GM18508 (cell line): ENCODE data around the gene DFFA.
"Not testable (repeated sequence)": the region's sequence is repeated elsewhere in the genome, so short reads cannot be mapped to it uniquely, and the experiment has no call there.

Experiments
- ATAC-seq: cut with Tn5 transposase; IDR thresholded peaks from one replicate; pipeline ENCODE4 v1.9.1; 2021; ENCODE audit warnings: moderate number of reproducible peaks; ENCODE audit not compliant: insufficient read depth, unreplicated experiment

DFFA gene

DNA sequence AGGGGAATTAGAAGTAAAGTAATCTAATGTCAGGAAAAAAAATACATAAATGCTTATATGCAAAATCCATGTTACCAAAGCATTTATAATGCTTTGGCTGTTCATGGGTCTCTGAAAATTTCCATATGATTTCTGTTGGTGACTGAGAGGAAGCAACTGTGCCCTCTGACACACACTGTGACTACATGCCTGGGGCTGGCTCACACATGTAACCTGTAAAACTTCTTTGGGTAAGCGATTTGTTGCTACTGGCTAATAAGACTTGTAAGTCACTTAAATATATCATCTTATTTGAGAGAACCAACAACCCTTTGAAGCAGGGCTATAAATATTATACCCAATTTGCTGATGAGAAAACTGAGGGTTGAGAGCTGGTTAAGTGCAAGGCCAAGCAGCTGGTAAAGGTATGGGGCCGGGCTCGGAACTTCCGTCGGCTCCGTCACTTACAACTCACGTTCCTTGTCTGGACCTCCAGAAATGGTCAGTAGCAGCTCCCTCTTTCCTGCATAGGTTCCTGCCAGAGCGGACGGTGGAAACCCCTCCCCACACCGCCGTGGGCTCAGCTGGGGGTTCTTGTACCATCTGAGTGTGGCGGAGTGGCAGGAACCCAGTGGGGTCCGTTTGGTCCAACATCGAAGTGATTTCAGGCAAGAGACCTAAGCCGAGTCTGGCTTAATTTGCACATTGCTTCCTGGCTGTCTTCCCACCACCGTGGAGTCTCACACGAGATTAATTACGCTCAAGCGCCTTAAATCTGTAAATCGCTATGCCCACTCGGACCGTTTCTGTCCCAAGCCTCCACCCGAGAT, 714 bp downstream of the DFFA start:
- ATAC-seq = no peak

DNA sequence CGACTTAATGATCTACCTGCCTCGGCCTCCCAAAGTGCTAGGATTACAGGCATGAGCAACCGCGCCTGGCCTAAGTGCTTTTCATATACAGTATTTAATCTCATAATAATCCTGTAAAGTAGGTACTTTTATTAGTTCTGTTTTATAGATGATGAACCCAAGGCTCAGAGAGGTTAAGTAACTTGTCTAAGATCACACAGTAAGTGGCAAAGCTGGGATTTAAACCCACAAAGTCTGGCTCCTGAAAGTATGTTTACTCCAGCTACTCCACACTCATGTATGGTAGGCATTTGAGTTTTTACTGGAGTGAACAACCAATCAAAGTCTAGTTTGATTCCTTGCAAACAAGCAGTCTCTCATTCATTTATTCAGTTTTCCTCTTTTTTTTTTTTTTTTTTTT, 2.3 kb downstream of the DFFA start:
- ATAC-seq = no peak

DNA sequence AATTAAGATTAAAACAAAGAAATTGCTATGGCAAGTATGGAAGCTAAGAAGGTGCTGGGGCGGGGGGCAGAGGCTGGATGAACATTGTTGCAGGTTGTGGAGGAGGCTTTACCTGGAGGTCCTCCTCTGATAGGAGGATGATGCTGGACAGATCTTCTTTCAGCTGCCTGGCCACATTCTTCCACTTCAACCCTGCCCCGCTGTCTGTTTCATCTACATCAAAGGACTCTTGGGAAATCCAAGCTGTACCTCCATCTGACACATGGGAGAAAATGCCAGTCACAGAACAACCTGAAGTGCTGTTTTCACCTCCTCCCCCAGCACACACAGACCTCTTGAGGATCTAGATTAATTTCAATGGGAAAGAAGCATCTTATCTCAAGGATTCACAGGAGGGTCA, 5.3 kb downstream of the DFFA start:
- no peak for ATAC-seq

DNA sequence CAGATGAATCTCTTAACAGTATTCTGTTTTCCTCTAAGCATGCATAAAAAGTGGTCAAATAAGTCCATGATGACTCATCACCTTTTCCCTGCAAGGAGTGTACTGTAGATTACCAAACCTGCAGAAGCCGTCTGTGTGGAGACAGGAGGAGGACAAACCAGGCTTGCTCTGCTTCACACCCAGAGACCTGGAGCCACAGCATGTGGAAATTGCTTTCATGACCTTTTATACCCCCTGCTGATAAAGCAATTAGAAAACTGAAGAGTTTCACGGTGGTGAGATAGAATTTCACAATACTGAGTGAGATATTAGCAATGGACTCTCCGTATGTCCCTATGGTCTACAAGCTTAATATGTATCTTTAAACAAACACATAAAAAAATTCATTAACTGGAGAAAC, 13.1 kb downstream of the DFFA start:
- ATAC-seq = no peak

DNA sequence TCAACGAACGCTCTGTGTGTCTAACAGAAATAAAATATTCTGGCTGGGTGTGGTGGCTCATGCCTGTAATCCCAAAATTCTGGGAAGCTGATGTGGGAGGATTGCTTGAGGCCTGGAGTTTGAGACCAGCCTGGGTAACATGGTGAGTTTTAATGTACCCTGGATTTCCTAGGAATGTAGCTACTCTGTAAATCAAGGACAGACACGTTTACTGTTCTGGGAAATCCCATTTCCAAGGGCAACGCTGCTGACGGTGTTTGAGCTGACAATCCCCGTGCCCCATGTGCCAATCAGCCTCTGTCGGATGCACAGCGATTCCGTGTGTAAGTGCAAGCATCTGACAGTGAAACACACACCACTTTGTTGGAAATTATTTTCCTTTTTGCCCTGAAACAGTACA, 14.5 kb downstream of the DFFA start:
- no peak for ATAC-seq

DNA sequence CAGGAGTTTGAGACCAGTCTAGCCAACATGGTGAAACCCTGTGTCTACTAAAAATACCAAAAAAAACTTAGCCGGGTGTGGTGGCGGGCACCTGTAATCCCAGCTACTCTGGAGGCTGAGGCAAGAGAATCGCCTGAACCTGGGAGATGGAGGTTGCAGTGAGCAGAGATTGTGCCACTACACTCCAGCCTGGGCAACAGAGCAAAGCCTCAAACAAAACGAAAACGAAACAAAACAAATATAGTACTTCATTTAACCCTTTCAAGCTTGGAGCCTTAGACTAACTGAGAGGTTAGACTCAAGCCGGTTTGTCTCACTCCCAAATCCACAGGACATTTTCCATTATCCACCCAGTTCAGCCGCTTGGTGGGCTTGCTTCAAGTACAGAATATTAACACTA, 14.9 kb downstream of the DFFA start:
- ATAC-seq = not testable (repeated sequence)

DNA sequence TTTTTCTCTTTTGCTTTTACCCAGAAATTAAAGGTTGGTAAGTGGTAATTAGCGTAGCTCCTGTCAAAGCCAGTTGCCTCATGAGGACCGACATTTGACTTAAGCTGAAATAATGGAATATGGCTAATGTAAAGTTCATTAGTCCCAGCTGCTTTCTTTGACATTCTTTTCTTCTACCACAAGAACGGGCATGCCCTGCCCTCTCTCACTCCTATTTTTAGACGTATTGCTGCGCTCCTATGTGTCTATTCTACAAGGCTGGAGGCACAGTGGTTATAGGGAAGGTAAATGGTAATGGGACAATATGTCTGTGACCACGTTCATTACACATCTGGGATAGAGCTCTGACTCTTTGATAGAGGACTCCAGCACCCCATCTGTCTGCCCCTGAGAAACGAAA, 15.7 kb downstream of the DFFA start:
- no peak for ATAC-seq

DNA sequence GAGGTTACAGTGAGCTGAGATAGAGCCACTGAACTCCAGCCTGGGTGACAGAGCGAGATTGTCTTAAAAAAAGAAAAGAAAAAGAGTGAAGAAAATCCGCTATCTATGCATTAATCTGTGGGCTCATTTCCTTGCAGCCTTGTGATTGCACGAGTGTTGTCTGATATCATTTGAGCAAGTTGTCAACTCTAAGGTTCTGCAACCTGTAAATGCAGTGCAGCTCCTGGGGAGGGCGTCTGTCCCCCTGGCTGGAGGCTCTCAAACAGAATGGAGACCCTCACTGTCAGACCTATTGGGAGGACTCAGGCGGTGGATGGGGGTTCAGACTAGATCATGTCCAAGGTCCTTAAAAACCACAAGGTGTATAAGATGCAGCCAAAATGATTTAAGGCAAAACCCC, 16.3 kb downstream of the DFFA start:
- ATAC-seq = no peak

DNA sequence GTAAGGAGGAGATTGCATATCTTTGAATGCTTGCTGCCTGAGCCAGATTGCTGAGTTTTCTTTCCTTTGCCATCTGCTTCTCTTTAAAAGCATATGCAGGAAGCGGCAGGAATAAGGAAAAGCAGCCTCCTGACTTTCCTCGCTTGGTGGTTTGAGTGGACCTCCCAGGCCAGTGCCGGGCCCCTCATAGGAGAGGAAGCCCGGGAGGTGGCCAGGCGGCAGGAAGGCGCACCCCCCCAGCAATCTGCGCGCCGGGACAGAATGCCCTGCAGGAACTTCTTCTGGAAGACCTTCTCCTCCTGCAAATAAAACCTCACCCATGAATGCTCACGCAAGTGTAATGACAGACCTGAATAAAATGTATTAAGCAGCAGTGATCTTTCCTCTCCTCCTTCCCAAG, 21.0 kb downstream of the DFFA start:
- ATAC-seq = no peak

DNA sequence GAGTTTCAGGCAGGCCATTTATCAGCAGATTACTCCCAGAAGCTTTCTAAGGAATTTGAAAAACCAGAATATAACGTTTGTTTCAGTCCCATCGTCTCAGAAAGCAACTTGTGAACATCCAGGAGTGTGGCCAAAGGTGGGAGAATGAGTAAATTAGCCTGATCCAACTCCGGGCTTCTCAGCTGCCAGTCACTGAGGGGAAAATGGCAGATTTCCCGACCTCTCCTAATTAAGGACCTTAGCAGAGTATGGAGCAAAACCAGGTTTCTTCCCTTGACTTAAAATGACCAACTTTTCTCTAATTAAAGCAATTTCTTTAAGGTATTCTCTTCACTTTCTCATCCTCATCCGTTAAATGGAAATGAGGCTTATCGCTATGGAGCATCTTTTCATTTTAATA, 21.5 kb downstream of the DFFA start:
- ATAC-seq = no peak

DNA sequence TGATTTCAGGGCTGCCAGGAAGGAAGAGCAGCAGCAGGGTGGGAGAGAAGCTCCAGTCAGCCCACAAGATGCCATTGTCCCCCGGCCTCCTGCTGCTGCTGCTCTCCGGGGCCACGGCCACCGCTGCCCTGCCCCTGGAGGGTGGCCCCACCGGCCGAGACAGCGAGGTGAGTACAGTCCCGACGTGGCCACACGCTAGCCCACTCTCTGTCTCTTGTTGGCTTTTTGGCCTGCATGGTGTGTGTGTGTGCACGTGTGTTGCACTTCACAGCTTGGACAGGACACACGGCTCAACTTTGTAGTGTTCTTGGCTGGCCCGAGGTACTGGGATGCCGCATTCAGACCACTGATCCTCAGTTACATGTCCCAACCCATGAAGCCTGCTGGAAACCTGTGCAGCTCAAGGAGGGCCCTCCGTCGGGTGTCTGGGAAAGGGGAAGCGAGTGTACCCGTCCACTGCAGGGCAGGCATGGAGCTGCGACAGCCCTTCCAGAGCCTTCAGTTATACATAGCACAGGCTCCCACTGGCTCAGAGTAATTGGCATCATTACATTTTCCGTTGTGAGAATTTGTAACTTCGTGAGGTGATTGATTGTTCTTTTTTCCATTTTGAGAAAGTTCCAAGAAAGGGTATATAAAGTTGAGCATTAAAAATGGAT, 22.0 kb downstream of the DFFA start:
- no peak for ATAC-seq

DNA sequence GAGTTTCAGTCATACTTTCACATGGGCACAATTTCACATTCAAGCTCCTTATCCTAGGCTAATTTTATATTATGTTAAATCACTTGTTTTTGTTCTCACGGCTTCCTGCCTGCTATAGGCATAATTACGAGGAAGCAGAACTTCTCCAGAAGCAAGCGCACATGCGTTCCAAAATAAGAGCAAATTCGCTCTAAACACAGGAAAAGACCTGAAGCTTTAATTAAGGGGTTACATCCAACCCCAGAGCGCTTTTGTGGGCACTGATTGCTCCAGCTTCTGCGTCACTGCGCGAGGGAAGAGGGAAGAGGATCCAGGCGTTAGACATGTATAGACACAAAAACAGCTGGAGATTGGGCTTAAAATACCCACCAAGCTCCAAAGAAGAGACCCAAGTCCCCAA, 22.6 kb downstream of the DFFA start, which contains the start of gene CORT:
Gene CORT, plus strand, starts transcription at position 281 of the 400 bp plus-strand sequence. CDS start 193 bp downstream, outside the sequence.
- no peak for ATAC-seq

DNA sequence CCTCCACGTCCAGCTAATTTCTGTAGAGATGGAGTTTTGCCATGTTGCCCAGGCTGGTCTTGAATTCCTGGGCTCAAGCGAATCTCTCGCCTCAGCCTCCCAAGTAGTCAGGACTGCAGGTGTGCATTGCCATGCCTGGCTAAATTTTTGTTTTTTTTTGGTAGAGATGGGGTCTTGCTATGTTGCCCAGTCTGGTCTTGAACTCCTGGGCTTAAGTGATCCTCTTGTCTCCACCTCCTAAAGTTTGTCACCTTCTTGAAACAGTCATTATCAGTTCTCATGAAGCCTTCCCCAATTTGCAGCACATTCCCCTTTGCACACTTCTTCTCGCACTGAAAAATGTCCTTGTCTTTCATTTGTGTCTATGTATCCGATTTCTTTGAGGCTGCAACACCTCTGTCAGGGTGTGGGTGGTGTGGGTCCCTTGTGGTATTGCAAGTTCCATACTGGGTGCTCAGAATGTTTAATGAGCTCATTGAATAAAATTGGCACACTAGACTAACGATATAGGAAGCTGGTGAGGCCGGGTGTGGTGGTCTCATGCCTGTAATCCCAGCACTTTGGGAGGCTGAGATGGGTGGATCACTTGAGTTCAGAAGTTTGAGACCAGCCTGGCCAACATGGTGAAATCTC, 25.4 kb downstream of the DFFA start:
- ATAC-seq = no peak

DNA sequence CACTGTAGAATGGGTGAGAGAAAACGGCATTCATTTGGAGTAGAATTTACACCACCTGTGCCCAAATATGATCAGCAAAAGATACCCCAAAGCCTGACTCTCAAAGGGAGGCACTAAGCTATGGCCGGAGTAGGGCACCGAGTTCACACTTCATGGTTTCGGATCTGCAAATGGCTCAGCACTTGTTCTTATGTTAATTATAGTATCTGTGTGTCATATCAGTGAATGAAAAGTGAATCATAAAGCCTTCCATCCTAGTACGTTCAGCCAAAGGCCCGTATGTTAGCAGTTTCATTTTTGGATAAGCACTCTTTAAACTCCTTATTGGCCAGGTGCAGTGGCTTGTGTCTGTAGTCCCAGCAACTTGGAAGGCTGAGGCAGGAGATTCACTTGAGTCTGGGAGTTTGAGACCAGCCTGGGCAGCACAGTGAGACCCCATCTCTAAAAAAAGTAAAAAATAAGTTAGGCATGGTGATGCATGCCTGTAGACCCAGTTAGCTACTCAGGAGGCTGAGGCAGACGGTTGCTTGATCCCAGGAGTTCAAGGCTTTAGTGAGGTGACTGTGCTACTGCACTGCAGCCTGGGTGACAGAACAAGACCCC, 27.4 kb downstream of the DFFA start:
- ATAC-seq = no peak

DNA sequence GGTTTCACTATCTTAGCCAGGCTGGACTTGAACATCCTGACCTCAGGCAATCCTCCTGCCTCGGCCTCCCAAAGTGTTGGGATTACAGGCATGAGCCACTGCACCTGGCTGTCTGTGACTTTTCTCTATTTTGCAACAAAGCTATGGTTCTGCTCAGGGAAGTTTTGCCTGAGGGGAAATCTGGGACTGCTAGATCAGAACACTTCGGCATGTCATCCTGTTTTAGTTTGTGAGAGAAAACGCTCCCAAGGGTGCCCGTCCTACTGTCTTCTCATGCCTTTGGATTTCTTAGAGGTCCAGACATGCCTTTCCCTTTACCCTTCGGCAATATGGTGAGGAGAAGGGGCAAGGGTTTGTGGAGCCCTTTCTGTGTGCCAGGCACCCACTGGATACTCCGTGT, 28.1 kb downstream of the DFFA start:
- no peak for ATAC-seq

DNA sequence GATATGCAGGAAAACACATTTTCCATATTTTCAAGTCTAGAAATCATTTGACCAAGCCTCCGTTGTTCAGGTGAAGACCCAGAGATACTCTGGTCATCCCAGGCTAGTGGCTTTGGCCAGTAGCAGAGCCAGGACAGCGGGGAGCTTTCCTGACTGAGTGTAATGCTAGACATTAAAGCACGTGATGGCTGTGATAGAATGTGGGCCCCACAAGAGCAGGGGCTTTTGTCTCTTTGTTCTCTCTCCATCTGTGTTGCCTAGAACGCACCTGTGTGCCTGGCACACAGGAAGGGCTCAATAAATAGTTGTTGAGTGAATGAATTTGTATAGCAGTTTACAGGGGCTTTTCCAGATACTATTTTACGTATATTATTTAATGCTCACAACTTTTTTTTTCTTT, 31.5 kb downstream of the DFFA start:
- no peak for ATAC-seq

DNA sequence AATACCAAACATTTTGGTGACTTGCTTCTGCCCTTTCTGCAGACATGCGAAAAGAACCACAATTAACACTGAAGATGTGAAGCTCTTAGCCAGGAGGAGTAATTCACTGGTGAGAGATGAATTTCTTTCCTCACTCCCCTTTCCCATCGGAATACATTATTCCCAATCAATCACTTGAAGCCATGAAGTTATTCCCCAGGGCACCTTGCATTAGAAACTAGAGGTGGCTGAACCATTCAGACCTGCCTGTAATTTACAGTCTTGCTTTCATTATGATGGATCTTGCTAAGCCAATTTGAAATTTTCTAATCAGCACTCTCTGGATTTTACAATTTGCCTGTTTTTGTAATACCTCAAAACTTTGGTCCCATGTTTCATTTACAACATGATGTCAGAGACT, 32.0 kb downstream of the DFFA start:
- ATAC-seq = no peak

DNA sequence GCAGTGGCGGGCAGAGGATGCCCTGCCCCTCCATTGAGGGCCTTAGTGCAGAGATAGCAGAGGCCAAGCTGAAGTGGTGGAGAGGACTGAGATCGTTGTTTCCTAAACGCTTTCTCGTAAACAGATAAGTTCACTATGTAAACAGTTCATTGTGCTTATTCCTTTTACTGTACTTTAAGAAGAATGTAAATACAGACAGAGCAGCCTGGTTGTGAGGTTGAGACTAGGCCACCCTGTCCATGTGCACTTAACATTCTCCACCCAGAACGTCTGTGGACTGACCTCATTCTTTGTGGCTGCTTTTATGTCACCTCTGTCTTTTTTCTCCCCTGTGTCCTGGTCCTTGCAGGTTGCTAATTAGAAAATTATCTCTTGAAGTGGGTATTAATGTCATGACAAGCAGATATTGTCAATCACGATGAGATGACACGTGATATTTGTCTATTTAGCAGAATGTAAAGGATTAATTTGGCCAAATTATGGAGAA, 33.6 kb downstream of the DFFA start:
- ATAC-seq = no peak

DNA sequence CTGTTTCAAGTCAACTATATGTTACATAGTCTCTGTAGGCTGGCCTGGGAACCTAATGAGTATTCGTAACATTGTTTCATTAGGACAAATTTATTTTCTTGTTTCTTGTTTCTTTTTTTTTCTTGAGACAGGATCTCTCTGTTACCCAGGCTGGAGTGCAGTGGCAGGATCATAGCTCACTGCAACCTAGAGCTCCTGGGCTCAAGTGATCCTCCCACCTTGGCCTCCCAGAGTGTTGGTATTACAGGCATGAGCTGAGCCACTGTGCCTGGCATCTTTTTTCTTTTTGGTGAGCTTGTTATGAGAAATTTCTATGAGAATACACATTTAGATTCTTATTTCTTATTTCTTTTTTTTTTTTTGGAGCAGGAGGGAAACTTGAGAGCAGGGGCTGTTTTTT, 35.3 kb downstream of the DFFA start:
- no peak for ATAC-seq

DNA sequence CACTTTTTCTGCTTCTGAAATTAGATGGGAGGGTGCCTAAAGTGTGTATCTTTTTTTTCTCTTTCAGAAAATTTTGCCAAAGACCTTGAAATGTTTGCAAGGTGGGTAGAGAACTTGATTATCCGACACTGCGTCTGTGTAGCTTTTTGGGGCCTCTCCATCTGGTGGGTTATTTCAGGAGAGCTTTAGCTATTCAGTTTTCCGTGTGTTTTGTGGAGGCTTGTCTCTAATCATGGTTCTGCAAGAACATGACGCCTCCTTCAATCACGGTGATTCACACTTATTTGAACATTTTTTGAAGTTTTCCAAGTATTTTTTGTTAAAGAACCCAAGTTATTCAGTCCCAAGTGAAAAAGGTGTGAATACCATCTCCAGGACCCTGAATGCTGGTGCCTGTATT, 37.7 kb downstream of the DFFA start:
- ATAC-seq = no peak

DNA sequence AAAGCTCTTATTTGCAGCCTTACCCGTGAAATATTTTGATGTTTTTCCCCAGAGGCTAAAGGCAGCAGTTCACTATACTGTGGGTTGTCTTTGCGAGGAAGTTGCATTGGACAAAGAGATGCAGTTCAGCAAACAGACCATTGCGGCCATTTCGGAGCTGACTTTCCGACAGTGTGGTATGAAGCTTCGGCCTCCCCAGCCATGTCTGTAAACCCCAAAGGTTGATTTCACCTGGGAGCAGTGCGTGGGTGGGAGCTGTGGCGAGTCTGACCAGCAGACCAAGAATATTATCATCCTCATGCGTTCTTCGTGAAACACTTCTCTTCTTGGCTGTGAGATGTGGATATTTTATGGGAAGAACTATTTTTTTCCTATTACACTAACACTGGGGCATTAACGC, 38.5 kb downstream of the DFFA start:
- ATAC-seq = no peak
